GM21360 (cell line): ENCODE results near the gene ZEB2.

Experiments
- ATAC-seq: cut with Tn5 transposase; IDR thresholded peaks from one replicate; pipeline ENCODE4 v1.9.1; 2021; ENCODE audit warnings: mild to moderate bottlenecking, moderate library complexity; ENCODE audit not compliant: unreplicated experiment

ZEB2 gene

GRCh38 chr2:144431392-144431783, 88.5 kb downstream of the ZEB2 start:
- no peak for ATAC-seq

DNA sequence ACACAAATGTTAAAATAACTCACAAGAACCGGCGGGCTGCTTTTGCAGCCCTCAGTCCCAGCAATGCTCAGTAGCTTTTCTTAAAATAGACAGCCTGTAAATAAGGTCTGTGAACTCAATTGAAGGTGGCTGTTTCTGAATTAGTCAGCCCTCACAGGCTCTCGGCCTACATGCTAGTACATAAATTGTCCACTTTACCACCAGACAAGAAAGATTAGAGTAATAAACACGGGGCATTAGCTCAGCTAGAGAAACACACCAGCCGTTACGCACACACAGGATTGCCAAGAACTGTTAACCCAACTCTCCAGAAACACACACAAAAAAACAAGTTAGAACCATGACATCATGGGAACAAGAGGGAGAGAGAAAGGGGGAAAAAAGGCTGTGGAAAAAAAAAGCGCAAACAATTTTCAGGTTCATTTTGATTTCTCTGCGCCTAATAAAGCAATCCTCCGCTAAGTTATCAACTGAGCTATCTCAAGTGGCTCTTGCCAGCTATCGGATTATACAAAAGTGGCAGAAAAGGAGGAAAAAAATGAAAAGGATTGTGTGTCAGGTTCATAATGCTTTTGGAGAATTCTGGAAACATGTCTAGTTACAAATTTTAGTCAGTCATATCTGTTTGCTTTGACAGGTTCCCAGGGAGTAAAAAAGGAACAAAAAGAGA, 89.1 kb downstream of the ZEB2 start:
- peak; percentile 98 for ATAC-seq

GRCh38 chr2:144429396-144430112, 90.4 kb downstream of the ZEB2 start:
- ATAC-seq: no peak

DNA sequence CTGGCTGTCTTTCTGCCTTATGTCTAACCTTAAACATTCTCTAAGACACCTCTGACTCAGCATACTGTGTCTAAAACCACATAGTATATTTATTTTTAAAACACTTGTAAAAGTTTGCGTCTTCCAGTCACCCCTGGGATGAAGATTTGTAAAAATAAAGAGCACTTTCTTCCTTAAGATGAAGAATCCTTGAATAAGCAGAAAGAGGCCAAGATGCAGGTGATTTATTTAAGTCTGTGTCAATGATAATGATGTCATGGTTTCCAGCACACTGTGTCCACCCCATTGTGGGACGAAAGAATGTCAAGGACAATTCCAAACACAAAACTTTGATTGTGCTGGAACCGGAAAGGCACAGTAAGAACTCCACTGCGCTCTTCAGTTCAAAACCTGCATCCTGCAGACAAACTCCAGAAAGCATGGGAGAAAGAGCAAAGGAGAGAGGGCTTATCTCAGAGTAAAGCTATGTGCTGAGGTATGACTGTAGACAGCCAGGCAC, 92.9 kb downstream of the ZEB2 start:
- ATAC-seq: no peak

DNA sequence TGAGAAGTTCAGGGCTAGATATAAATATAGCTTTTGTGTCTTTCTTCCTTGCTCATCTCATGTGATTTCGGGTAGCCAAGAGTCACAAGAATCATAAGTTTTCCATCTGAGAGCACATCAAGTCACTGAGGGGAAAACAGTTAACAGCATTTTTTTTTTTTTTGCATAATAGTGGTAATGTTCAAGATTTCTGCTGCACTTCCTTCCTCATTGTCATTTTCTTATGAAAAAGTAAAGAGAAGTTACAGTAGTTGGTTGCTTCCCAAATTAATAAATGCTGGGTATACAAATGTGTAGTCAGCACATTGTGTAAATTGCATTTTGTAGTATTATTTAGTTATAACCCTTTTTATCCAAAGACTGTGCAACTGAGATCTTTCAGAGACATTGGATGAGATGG, 93.6 kb downstream of the ZEB2 start:
- ATAC-seq: no peak

DNA sequence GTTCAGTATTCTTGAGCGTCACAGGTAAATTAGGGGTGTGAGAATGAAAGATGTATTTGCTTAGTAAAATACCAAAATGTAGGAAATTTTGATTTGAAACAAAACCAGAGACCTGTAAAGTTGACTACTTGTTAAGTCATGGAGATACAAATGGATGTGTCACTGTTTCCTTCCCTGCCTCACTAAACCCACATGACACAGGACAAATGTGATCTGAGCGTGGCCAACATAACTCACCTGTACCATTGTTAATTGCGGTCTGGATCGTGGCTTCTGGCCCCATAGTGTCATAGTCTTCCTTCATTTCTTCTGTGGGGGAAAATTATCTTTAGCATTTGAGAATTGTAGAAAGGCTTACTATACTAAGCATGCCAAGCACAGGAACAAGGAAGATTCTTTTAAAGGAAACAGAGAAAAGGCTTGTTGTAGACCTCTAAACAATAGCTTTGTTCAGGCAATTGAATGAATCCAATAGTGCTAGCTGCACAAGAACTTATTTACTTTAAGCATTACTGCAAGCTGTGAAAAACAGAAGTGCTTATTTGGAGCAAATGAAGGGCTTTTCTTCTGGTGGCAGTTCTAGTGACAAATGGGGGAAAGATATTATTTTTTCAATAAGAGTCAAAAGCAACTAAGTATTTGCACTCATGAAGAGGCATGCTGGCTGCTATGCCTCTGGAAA, 95.2 kb downstream of the ZEB2 start:
- ATAC-seq: no peak

DNA sequence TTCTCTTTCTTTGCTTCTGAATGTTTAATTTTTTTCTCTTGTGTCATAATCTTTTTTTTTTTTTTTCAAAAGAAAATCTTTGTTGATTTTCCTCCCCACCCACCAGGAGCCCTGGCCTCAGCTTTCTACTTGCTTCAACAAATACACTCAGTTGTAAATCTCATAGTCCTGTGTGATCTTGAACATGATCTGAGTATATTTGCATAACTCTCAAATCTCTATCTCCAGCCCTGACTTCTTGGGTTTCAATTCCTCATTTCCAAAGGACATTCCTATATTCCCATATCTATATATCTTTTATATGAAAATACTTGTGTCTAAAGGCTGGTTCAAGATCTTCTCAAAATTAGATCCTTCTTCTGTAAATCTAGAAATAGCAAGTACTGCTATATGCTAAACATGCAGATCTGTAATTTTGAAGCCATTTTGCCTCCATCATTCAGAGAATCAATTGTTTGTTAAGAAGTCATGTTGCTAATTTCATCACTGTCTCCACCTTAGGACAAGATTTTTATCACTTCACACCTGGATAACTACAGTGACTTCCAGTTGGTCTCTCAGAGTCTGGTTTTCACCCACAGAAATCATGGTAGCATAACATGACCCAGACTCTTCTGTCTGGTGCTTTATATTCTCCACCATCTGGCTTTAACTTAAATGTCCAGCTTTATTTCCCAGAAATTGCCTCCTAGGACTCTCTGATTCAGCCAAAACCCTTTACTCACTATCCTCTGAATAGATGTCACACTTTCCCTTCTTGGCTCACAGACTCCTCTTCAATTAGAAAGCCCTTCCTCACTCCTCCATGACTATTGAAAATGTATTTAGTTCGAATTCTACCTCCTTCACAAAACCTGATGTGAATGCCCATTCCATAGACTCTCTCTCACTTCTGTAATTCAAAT, 98.1 kb downstream of the ZEB2 start:
- ATAC-seq: no peak

DNA sequence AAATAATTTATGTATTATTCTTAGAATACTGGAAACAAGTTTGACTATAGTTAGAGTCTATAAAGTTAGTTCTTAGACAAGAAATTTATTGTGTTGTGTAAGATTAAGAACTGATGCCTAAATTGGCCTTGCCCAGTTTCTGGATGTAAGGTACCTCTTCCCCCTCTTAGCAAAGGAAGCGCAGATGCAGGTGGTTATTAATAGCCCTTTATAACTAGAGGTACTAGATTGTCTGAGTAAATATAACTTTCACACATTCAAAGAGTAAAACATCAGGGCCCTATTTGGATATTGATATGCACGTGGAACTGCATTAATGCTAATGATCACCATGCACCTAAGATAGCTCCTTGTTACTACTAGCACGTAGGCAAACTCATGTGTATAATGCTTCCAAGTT, 100.7 kb downstream of the ZEB2 start:
- no peak for ATAC-seq

DNA sequence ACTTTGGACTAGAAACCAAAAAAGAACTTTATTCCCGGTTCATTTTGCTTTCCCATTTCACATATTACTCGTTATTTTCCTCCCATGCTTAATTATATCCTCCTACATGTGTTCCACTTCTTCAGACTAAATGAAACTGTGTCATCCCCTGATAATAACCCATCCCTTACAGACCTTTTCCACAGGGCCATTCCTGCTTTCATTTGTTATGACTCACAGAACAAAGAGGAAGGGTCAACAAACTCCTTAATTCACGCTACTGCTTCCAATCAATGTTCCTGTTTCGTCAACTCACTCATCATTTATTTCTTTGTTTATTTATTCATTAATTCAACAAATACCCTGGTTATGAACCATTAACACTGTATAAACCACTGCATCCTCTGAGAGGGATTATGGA, 104.5 kb downstream of the ZEB2 start:
- no peak for ATAC-seq

DNA sequence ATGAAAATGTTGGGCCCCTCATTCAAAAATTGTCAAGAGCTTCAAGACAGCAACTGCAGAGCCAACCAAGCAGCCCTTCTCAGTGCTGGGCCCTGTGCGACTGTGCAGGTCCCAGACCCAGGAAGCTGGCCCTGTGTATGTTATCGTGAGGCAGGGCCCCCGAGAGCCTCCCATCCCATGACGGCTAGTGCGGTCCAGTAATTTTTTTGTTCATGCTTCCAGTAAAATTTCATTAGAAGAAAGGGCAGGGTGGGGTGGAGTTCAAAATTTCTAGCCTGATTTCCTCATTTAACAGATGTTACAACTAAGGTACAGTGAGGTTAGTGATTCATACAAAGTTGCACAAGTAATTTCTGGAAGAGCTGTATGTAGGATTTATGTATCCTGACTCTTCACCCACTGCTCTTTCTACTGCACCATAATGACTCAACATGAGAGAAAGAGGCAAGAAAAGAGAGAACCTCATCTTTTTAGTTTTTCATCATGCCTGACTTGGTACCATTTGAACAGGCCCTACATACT, 105.5 kb downstream of the ZEB2 start:
- ATAC-seq: peak; percentile 85

- no peak for ATAC-seq
These were observed 107.2 kb downstream of the ZEB2 start for GRCh38 chr2:144412709-144413108.

- ATAC-seq: no peak
These were observed 108.4 kb downstream of the ZEB2 start for GRCh38 chr2:144411473-144411872.

DNA sequence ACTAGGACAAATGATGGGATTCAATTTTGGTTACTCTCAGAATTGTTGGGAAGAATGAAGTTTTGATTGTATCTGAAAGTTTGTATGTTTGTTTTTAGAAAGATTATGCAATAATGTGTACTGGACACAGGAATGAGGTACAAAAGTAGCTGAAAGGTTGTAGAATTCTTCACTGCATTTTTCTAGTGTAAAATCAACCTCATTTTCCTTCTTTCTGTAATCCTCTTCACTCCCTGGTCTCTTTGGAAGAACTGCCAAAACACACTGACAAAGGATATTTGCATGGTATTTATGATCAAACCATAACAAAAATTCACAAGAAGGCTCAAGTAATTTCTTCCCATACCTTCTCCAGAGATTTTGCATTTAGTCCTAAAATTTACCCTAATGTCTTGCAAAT, 110.7 kb downstream of the ZEB2 start:
- no peak for ATAC-seq

DNA sequence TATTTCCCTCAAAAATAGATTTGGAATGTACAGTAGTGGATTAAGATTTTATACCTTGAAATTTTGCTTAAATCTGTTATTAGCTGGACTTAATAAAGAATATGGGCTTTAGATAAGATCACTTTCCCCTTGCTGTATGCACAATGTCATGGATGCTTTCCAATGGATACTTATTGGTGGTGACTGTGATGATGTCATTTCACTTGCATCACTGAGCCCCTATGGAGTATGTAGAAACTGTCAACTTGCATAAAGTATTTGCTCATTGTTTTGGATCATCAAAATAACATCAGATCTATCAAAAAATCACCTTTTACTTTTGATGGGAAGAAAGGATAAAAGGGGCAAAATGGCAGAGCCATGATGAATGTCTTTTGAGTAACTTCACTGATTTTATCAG, 112.7 kb downstream of the ZEB2 start:
- ATAC-seq: no peak

- no peak for ATAC-seq
These were observed 113.7 kb downstream of the ZEB2 start for GRCh38 chr2:144405982-144406788.

- ATAC-seq: no peak
These were observed 114.6 kb downstream of the ZEB2 start for GRCh38 chr2:144405321-144405720.

GRCh38 chr2:144404586-144405314, 115.2 kb downstream of the ZEB2 start:
- no peak for ATAC-seq

- ATAC-seq: no peak
These were observed 116.0 kb downstream of the ZEB2 start for GRCh38 chr2:144403933-144404332.

GRCh38 chr2:144402251-144402650, 117.7 kb downstream of the ZEB2 start:
- no peak for ATAC-seq
